Liver (tissue), 3 donors: Measurements from ENCODE around the gene TBL2.
"Not testable (repeated sequence)": the region's sequence is repeated elsewhere in the genome, so short reads cannot be mapped to it uniquely, and the experiment has no call there.

Experiments used
- CTCF ChIP-seq: fragments of 150-350 bp; IDR thresholded peaks from 2 replicates; pipeline ENCODE4 v1.5.1; 2017; ENCODE audit warnings: improper control_type of control experiment, low read depth, low read length; ENCODE audit not compliant: missing input control
- GABPA ChIP-seq, 2 donors: IDR thresholded peaks in 1 of 2; conservative IDR thresholded peaks in 1 of 2; 2 replicates each; pipeline ENCODE4 v1.6.1; 2016; ENCODE audit warnings: antibody characterized with exemption in 2 of 2, mild to moderate bottlenecking in 1 of 2, moderate library complexity in 1 of 2
- YY1 ChIP-seq: IDR thresholded peaks from 2 replicates; pipeline ENCODE4 v1.6.1; 2016; ENCODE audit warnings: antibody characterized with exemption, mild to moderate bottlenecking
- donor health status: healthy.
- donor health status: healthy.

DNA sequence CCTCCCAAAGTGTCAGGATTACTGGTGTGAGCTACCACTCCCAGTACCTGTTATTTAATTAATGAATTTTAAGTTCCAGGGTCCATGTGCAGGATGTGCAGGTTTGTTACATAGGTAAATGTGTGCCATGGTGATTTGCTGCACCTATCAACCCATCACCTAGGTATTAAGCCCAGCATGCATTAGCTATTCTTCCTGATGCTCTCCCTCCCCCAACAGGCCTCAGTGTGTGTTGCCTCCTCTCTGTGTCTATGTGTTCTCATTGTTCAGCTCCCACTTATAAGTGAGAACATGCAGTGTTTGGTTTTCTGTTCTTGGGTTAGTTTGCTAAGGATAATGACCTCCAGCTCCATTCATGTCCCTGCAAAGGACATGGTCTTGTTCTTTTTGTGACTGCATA lies 11.9 kb downstream of the TBL2 start:
- TF ChIP-seq GABPA (IDR thresholded peaks at IDR 0.05 in 1 of 2, conservative IDR thresholded peaks at IDR 0.05 in 1 of 2); YY1; CTCF: not testable (repeated sequence)
